Progenitor cell of endocrine pancreas (in vitro differentiated cells): Measurements from ENCODE around the gene RAB35. TPM values are rescaled to one million over a fixed set of nuclear protein-coding genes. Genes with fewer than 3 reads are reported as not detected.

Experiments used
- DNase-seq: peaks from one replicate; pipeline ENCODE4 v3.0.0; 2021; ENCODE audit warnings: low spot score; ENCODE audit not compliant: unreplicated experiment
- H3K27ac Mint-ChIP-seq: 2 replicates; pipeline ENCODE4 v1.8.0; 2021; ENCODE audit warnings: mild to moderate bottlenecking, moderate library complexity, mixed read lengths
- H3K27me3 Mint-ChIP-seq: 2 replicates; pipeline ENCODE4 v1.8.0; 2021; ENCODE audit warnings: mixed read lengths
- H3K36me3 Mint-ChIP-seq: 2 replicates; pipeline ENCODE4 v1.8.0; 2022; ENCODE audit warnings: mixed read lengths; ENCODE audit not compliant: insufficient read depth
- H3K4me1 Mint-ChIP-seq: 2 replicates; pipeline ENCODE4 v1.8.0; 2021; ENCODE audit warnings: low read depth, mixed read lengths
- H3K4me3 Mint-ChIP-seq: 2 replicates; pipeline ENCODE4 v1.8.0; 2021; ENCODE audit warnings: low read depth, mild to moderate bottlenecking, moderate library complexity, mixed read lengths
- H3K9me3 Mint-ChIP-seq: 2 replicates; pipeline ENCODE4 v1.8.0; 2021; ENCODE audit warnings: low read depth, mixed read lengths
- total RNA-seq: library from RNA; stranded (reverse); gene quantifications from 2 replicates; pipeline ENCODE4 v1.2.1, GENCODE V29; 2021
- TF ChIP-seq, protein P1 (sequence below): fragments of 200-600 bp; sonication (generic); IDR thresholded peaks from one replicate; pipeline ENCODE4 v1.5.0; 2021; ENCODE audit warnings: antibody characterized with exemption, mild to moderate bottlenecking; ENCODE audit not compliant: unreplicated experiment

The RAB35 gene
- total RNA-seq, 1 donor from 2014 or later = 36.7 TPM

DNA sequence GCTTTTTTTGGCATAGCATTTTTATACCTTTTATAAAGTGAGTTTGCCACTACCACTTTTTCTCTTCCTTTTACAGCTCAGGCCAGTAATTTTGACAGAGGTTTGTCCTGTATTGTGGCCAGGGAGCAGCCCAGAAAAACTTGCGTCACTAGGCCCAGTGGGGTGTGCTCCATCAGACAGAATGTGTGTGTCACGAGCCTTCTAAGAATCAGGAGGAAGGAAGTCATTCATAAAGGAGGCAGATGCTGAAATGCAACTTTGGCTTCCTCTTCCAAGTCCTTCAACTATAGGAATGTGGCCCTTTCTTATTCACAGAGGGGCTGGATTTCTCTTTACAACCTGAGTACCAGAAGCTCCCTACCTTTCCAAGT is 10.1 kb upstream of the RAB35 start:
- no peak overlapping the region for H3K27ac Mint-ChIP-seq
- H3K4me1 Mint-ChIP-seq = no peaks in the 10 kb centered on the region
- TF ChIP-seq, protein P1, sequence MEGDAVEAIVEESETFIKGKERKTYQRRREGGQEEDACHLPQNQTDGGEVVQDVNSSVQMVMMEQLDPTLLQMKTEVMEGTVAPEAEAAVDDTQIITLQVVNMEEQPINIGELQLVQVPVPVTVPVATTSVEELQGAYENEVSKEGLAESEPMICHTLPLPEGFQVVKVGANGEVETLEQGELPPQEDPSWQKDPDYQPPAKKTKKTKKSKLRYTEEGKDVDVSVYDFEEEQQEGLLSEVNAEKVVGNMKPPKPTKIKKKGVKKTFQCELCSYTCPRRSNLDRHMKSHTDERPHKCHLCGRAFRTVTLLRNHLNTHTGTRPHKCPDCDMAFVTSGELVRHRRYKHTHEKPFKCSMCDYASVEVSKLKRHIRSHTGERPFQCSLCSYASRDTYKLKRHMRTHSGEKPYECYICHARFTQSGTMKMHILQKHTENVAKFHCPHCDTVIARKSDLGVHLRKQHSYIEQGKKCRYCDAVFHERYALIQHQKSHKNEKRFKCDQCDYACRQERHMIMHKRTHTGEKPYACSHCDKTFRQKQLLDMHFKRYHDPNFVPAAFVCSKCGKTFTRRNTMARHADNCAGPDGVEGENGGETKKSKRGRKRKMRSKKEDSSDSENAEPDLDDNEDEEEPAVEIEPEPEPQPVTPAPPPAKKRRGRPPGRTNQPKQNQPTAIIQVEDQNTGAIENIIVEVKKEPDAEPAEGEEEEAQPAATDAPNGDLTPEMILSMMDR = no peak
- H3K36me3 Mint-ChIP-seq = peaks cover 16% of the 10 kb centered on the region
- no peak overlapping the region for H3K4me3 Mint-ChIP-seq
- H3K27me3 Mint-ChIP-seq = no peaks in the 10 kb centered on the region
- no peak for DNase-seq
- no peaks in the 10 kb centered on the region for H3K9me3 Mint-ChIP-seq

GRCh38 chr12:120125792-120126634 is 9.5 kb upstream of the RAB35 start:
- DNase-seq = no peak
- no peaks in the 10 kb centered on the region for H3K27me3 Mint-ChIP-seq
- H3K27ac Mint-ChIP-seq = no peak overlapping the region
- no peaks in the 10 kb centered on the region for H3K4me1 Mint-ChIP-seq
- no peak overlapping the region for H3K4me3 Mint-ChIP-seq
- TF ChIP-seq, protein P1 = no peak
- H3K9me3 Mint-ChIP-seq = no peaks in the 10 kb centered on the region
- H3K36me3 Mint-ChIP-seq = peaks cover 16% of the 10 kb centered on the region

DNA sequence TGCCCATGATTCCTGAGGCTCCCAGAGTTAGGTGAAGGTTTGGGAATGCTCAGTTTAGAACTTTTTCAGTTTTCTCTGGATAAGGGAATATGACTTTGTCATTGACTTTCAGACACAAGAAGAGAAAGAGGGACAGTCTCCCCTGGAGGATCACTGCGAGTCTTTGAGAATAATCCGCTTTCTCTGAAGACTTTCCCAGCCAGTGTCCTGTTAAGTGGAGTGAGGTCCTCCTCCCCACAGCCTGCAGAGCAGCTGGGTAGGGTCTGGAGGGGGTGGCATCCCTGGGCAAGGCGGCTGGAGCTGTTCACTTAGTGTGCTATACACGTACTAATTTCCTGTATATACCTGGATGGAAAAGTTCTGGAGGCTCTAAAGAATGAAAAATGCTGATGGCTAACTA is 8.5 kb upstream of the RAB35 start:
- Mint-ChIP-seq H3K4me1 (no peaks in the 10 kb centered on the region), H3K27ac (no peak overlapping the region), H3K9me3 (no peaks in the 10 kb centered on the region), H3K27me3 (no peaks in the 10 kb centered on the region), H3K36me3 (peaks cover 16% of the 10 kb centered on the region), H3K4me3 (no peak overlapping the region)
- DNase-seq = no peak
- TF ChIP-seq, protein P1 = no peak

DNA sequence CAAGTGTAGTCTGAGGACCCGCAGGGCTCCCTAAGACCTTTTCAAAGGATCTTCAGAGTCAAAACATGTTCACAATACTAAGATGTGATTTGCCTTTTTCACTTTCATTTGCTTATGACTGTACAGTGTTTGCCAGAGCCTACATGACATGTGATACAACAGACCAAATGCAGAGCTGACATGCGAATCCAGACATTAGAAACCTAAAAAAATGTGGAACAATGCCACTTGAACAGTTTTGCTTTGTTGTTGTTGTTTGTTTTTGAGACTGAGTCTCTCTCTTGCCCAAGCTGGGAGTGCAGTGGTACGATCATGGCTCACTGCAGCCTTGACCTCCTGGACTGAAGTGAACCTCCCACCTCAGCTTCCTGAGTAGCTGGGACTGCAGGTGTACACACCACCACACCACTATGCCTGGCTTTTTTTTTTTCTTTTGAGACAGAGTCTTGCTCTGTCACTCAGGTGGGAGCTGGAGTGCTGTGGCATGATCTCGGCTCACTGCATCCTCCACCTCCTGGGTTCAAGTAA is 5.3 kb upstream of the RAB35 start:
- Mint-ChIP-seq H3K27me3 (no peaks in the 10 kb centered on the region), H3K27ac (no peak overlapping the region), H3K4me1 (peaks cover 12% of the 10 kb centered on the region)

GRCh38 chr12:120121343-120121742 is 4.8 kb upstream of the RAB35 start:
- H3K27me3 Mint-ChIP-seq = no peaks in the 10 kb centered on the region
- H3K4me3 Mint-ChIP-seq = no peak overlapping the region
- H3K9me3 Mint-ChIP-seq = no peaks in the 10 kb centered on the region
- no peaks in the 10 kb centered on the region for H3K36me3 Mint-ChIP-seq
- TF ChIP-seq, protein P1 = no peak
- H3K27ac Mint-ChIP-seq = no peak overlapping the region
- DNase-seq = no peak
- peaks cover 12% of the 10 kb centered on the region for H3K4me1 Mint-ChIP-seq

More for the DNA sequence above, 5.3 kb upstream of the RAB35 start:
- H3K36me3 Mint-ChIP-seq = peaks cover 1% of the 10 kb centered on the region
- no peak for DNase-seq
- H3K4me3 Mint-ChIP-seq = no peak overlapping the region
- TF ChIP-seq, protein P1 = no peak
- H3K9me3 Mint-ChIP-seq = no peaks in the 10 kb centered on the region
